ENCODE data around the gene TANC1. TPM values are rescaled to one million over a fixed set of nuclear protein-coding genes. Genes with fewer than 3 reads are reported as not detected.

The TANC1 gene
- total RNA-seq, 1 experiment from 2014 or later = 2.5 TPM

DNA sequence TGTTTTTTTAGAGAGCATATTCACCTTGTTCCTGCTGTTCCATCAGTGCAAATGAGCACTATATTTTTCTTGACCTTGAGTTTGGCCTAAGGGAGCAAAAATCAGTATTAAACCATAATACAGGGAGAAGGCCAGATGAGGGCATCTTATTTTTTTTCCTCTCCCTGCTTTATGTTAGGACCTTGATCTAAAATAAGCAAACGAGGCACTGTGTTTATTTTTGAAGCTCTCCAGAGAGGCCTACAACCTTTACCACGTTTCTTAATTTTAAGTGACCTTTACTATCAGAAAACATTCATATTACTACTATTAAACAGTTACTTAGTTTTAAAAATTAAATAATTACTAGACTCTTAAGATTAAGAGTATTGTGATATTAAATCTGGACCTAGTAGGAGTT, 100.8 kb downstream of the TANC1 start:
- no peaks in the 10 kb centered on the region for H3K23me2 ChIP-seq (ENCODE audit: insufficient read length, low read depth, low read length, poor library complexity, severe bottlenecking)
- no peak overlapping the region for H2BK15ac ChIP-seq (ENCODE audit: low read depth, low read length)
- H3K4me2 ChIP-seq (ENCODE audit: insufficient read depth, insufficient read length, low read length) = no peak overlapping the region
- no CpG with 5 or more reads among the region's 2 CpGs for WGBS (ENCODE audit: extremely low coverage, insufficient read length, low lambda C conversion rate)
- no peaks in the 10 kb centered on the region for H3K27me3 ChIP-seq (ENCODE audit: insufficient read depth, low read length)
- H4K5ac ChIP-seq (ENCODE audit: insufficient read length, low read depth, low read length) = no peak overlapping the region
- TF ChIP-seq CTCF (conservative IDR thresholded peaks at IDR 0.05) = no peak
- H3K4ac ChIP-seq (ENCODE audit: low read depth, low read length) = no peak overlapping the region
- DNase-seq = no peak
- no peak overlapping the region for H2AFZ ChIP-seq (ENCODE audit: low read length)
- Mint-ChIP-seq H3K36me3 (ENCODE audit: insufficient read depth in 1 of 3, low read depth in 3 of 3) (no peaks in the 10 kb centered on the region; a peak in 1 of 7 replicates), H3K9me3 (no peaks in the 10 kb centered on the region), H3K27me3 (ENCODE audit: low read depth) (no peaks in the 10 kb centered on the region), H3K4me3 (no peak overlapping the region), H3K27ac (no peak overlapping the region), H3K4me1 (peaks cover 17 to 29% of the 10 kb centered on the region in 2 experiments)
- H3K4me1 ChIP-seq (ENCODE audit: insufficient read depth, low read length) = peaks cover 6% of the 10 kb centered on the region; the same call in 1 of the 2 replicates
- H2AK5ac ChIP-seq (ENCODE audit: insufficient read length, low read length) = no peak overlapping the region
- H2BK120ac ChIP-seq (ENCODE audit: low read depth, low read length, poor library complexity, severe bottlenecking) = no peak overlapping the region
- H2BK20ac ChIP-seq (ENCODE audit: low read depth, low read length, poor library complexity, severe bottlenecking) = no peak overlapping the region
- no peak overlapping the region for H3K18ac ChIP-seq (ENCODE audit: insufficient read length, low read depth, low read length)
- H3K56ac ChIP-seq (ENCODE audit: insufficient read length, low read depth, low read length) = no peak overlapping the region
- H4K91ac ChIP-seq (ENCODE audit: insufficient read length, low read depth, low read length) = no peak overlapping the region
- no peaks in the 10 kb centered on the region for H3K9me3 ChIP-seq (ENCODE audit: control insufficient read depth, low read depth, low read length)
- no peaks in the 10 kb centered on the region for H4K20me1 ChIP-seq (ENCODE audit: control insufficient read depth, insufficient read depth, insufficient read length)
- H2BK5ac ChIP-seq (ENCODE audit: insufficient read length, low read length) = no peak overlapping the region
- H3K79me1 ChIP-seq (ENCODE audit: insufficient read depth, low read depth, low read length, poor library complexity, severe bottlenecking) = no peaks in the 10 kb centered on the region
- no peak overlapping the region for H3K9ac ChIP-seq (ENCODE audit: extremely low read depth, insufficient read length, low read length)
- H2BK12ac ChIP-seq (ENCODE audit: insufficient read length, low read depth, low read length) = no peak overlapping the region
- H4K8ac ChIP-seq (replicated peaks; ENCODE audit: insufficient read length, low read depth, low read length) = no peak overlapping the region
- H3K23ac ChIP-seq (ENCODE audit: insufficient read length, low read depth, low read length) = no peak overlapping the region
- H3T11ph ChIP-seq (ENCODE audit: low read length) = no peak overlapping the region
- H3K14ac ChIP-seq (ENCODE audit: insufficient read depth, low read length) = no peak overlapping the region
- no peak overlapping the region for H3K27ac ChIP-seq (ENCODE audit: insufficient read length, low read depth, low read length)
- no peaks in the 10 kb centered on the region for H3K79me2 ChIP-seq (ENCODE audit: insufficient read depth, low read length)
